Prostate gland (tissue), 2 donors: ENCODE data around the gene DDIT3. TPM values are rescaled to one million over a fixed set of nuclear protein-coding genes. Genes with fewer than 3 reads are reported as not detected.

ENCODE experiments used
- DNase-seq: peaks from one replicate; pipeline ENCODE4 v3.0.0-alpha.2; 2019; ENCODE audit warnings: low spot score
- H3K27ac ChIP-seq, 2 donors: fragments of 200-600 bp; sonication (generic); 2 replicates each; pipeline ENCODE4 v1.5.1; 2017 to 2019
- H3K27me3 ChIP-seq: fragments of 200-600 bp; sonication (generic); replicated peaks from 2 replicates; pipeline ENCODE4 v1.5.1; 2019; ENCODE audit not compliant: insufficient read depth
- H3K36me3 ChIP-seq, 2 donors: fragments of 200-600 bp; sonication (generic); 1 replicate in 1 of 2; 2 replicates in 1 of 2; pipeline versions ENCODE4 v1.5.1 to v1.8.1; 2017 to 2019
- H3K4me1 ChIP-seq: fragments of 200-600 bp; sonication (generic); replicated peaks from 2 replicates; pipeline ENCODE4 v1.5.1; 2019
- H3K4me3 ChIP-seq, 2 donors: fragments of 200-600 bp; sonication (generic); 2 replicates each; pipeline ENCODE4 v1.5.1; 2017 to 2019
- H3K9me3 ChIP-seq: fragments of 200-600 bp; sonication (generic); 2 replicates; pipeline ENCODE4 v1.5.1; 2017
- POLR2A ChIP-seq: fragments of 450-650 bp; IDR thresholded peaks from one replicate; pipeline ENCODE4 v1.6.1; 2016; ENCODE audit warnings: antibody characterized with exemption, mild to moderate bottlenecking
- POLR2AphosphoS5 ChIP-seq: sonication (generic); formaldehyde crosslinking; IDR thresholded peaks from one replicate; pipeline ENCODE4 v1.6.1; 2017; ENCODE audit warnings: antibody characterized with exemption
- WGBS: methylation state at CpG from one replicate; pipeline ENCODE4 v1.1.5; 2018; 5-methylcytosine and 5-hydroxymethylcytosine counted together
- intact Hi-C: fragments of 100-400 bp; cut with DNase I; formaldehyde crosslinking; loops from one replicate; pipeline ENCODE4 v1.14.2; 2022
- total RNA-seq, 2 donors: library from RNA; depleted of rRNA; stranded (reverse); fragments of >200 nt; gene quantifications; one replicate each; pipeline ENCODE4 v1.1.0, GENCODE V29; 2016
- TF ChIP-seq, protein P1 (sequence below), 4 experiments: fragments of 200-600 bp in 2 of 4; fragments of 450-650 bp in 2 of 4; sonication (generic) in 2 of 4; IDR thresholded peaks; 1 replicate in 3 of 4; 2 replicates in 1 of 4; pipeline ENCODE4 v1.5.1; 2016 to 2019; ENCODE audit warnings: antibody characterized with exemption in 4 of 4, mild to moderate bottlenecking in 2 of 4, moderate library complexity in 2 of 4

The DDIT3 gene
- total RNA-seq, 2 donors from 2014 or later, result 39.0 to 51.8 TPM

DNA sequence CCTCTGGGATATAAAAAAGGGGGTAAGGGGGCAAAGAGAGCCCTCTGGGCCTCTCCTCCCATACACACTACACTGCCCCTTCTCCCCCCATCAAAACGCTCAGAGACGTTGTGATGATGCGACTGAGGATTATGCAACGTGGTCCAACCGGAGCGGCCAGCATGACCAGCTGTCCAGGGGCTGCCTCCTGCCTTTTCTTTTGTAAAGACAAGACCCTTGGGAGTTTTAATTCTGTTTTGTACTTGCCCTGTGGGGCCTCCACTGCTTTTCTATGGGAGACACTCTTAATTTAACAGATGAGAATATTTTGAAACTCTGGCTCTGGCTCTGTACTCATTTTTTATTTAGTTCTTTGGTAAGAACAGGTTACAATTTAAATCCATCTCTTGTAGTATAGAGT lies 9.5 kb upstream of the DDIT3 start:
- DNase-seq, result no peak
- WGBS, result 46% methylated on average over 6 of the region's 6 CpGs
- TF ChIP-seq POLR2AphosphoS5 (peak; percentile 7), POLR2A (no peak)
- TF ChIP-seq, protein P1, sequence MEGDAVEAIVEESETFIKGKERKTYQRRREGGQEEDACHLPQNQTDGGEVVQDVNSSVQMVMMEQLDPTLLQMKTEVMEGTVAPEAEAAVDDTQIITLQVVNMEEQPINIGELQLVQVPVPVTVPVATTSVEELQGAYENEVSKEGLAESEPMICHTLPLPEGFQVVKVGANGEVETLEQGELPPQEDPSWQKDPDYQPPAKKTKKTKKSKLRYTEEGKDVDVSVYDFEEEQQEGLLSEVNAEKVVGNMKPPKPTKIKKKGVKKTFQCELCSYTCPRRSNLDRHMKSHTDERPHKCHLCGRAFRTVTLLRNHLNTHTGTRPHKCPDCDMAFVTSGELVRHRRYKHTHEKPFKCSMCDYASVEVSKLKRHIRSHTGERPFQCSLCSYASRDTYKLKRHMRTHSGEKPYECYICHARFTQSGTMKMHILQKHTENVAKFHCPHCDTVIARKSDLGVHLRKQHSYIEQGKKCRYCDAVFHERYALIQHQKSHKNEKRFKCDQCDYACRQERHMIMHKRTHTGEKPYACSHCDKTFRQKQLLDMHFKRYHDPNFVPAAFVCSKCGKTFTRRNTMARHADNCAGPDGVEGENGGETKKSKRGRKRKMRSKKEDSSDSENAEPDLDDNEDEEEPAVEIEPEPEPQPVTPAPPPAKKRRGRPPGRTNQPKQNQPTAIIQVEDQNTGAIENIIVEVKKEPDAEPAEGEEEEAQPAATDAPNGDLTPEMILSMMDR (IDR thresholded peaks at IDR 0.05), result no peak
- Histone ChIP-seq H3K36me3 (peaks cover 14 to 18% of the 10 kb centered on the region in 2 donors), H3K4me1 (peaks cover 6% of the 10 kb centered on the region), H3K27me3 (no peaks in the 10 kb centered on the region), H3K4me3 (no peak overlapping the region), H3K27ac (peak overlapping the region in 1 of 2 donors; percentile 26), H3K9me3 (no peaks in the 10 kb centered on the region)
- intact Hi-C loops, result no loop called here

DNA sequence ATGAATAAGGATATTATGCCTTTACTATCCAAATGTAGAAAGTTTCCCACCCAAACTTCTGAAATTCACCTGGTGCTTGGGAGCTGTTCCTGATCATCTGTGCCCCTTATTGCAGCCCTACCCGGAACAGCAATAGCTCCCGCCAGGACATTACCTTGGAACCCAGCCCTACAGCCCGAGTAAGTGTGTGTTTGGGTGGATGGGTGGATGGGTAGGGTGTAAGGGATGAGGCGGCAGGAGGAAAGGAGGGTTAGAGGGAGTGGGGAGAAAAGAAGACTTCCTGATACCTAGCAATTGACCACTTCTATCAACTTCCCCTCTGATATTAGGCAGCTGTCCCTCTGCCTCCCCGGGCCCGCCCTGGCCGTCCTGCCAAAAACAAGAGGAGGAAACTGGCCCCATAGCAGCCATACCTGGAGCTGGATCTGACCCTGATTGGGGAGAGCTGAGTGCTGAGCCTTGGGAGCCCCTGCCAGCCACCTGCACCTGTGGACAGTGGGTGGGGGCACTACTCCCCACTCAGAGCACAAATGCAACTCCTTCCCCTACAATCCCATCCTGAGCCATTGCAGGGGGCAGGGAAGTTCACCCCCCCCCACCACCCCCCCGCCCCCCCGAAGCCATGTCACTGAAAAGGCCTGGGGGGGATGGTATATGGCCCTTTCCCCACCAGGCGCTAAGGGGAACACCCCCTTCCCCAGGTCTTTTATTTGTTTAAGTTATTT lies 8.7 kb upstream of the DDIT3 start:
- Histone ChIP-seq H3K27me3 (no peaks in the 10 kb centered on the region), H3K4me3 (no peak overlapping the region), H3K4me1 (peaks cover 15% of the 10 kb centered on the region), H3K27ac (peak overlapping the region in 1 of 2 donors; percentile 26), H3K9me3 (no peaks in the 10 kb centered on the region), H3K36me3 (peaks cover 14 to 15% of the 10 kb centered on the region in 2 donors)
- DNase-seq, result no peak
- intact Hi-C loops, result no loop called here
- 65% methylated on average over 10 of the region's 10 CpGs for WGBS
- TF ChIP-seq POLR2AphosphoS5, result no peak
- TF ChIP-seq, protein P1 (IDR thresholded peaks at IDR 0.05), result no peak
- no peak for TF ChIP-seq POLR2A

DNA sequence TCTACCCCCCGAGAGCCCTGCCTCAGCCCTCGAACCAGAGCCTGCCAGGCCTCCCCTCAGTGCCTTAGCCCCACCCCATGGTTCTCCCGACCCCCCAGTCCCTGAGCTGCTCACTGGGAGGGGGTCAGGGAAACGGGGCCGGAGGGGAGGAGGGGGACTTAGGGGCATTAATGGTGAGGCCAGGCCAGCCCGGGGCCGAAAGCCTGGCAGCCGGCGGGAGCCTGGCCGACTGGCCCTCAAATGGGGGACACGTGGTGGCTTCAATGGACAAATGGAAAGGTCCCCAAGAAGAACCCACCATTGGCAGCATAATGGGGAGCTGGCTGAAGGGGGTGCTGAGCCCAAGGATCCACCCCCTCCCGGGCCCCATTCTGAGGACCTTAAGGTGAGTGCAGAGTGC lies 7.9 kb upstream of the DDIT3 start:
- TF ChIP-seq POLR2A (no peak), POLR2AphosphoS5 (no peak)
- TF ChIP-seq, protein P1 (IDR thresholded peaks at IDR 0.05), result no peak
- Histone ChIP-seq H3K4me1 (peaks cover 21% of the 10 kb centered on the region), H3K9me3 (no peaks in the 10 kb centered on the region), H3K27ac (no peak overlapping the region), H3K36me3 (peaks cover 13 to 14% of the 10 kb centered on the region in 2 donors), H3K27me3 (no peaks in the 10 kb centered on the region), H3K4me3 (no peak overlapping the region)
- intact Hi-C loops, result no loop called here
- WGBS, result 79% methylated on average over 12 of the region's 12 CpGs
- no peak for DNase-seq

DNA sequence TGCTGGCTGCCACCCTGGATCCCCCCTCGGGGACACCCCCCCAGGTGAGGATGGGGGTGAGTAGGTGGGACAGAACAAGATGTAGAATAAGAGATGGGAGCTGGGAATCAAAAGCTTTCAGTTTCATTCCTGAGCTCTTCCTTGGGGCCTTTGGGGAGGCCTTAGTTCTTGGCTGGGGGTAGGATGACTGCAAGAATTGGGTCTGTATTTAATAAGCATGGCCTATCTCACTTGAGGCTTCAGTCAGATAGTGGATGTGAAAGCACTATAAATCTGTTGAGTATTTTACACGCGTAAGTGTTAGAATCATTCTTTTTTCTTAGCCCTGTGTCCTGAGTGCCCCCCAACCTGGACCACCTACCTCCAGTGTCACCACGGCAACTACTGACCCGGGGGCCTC lies 6.9 kb upstream of the DDIT3 start:
- intact Hi-C loops, result no loop called here
- no peak for DNase-seq
- WGBS, result 72% methylated on average over 5 of the region's 5 CpGs
- Histone ChIP-seq H3K9me3 (no peaks in the 10 kb centered on the region), H3K27ac (no peak overlapping the region), H3K4me3 (no peak overlapping the region), H3K36me3 (peaks cover 8 to 14% of the 10 kb centered on the region in 2 donors), H3K4me1 (peaks cover 21% of the 10 kb centered on the region), H3K27me3 (no peaks in the 10 kb centered on the region)
- TF ChIP-seq, protein P1 (IDR thresholded peaks at IDR 0.05), result no peak
- no peak for TF ChIP-seq POLR2AphosphoS5
- TF ChIP-seq POLR2A, result no peak

DNA sequence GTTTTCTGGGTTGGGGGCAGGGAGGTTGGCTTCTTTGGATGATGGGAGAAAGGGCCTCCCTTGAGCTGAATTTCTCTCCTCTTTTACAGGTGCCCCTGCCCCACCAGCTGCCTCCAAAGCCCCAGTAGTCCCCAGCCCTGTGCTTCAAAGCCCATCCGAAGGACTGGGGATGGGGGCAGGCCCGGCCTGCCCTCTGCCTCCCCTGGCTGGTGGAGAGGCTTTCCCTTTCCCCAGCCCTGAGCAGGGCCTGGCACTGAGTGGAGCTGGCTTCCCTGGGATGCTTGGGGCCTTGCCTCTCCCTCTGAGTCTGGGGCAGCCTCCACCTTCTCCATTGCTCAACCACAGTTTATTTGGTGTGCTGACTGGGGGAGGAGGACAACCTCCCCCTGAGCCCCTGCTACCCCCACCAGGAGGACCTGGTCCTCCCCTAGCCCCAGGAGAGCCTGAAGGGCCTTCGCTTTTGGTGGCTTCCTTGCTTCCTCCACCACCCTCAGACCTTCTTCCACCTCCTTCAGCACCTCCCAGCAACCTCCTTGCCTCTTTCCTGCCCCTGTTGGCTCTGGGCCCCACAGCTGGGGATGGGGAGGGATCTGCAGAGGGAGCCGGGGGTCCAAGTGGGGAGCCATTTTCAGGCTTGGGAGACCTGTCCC lies 6.3 kb upstream of the DDIT3 start:
- no peak for DNase-seq
- intact Hi-C loops, result no loop called here
- WGBS, result 80% methylated on average over 4 of the region's 4 CpGs
- no peak overlapping the region for H3K4me3 ChIP-seq
- peaks cover 21% of the 10 kb centered on the region for H3K4me1 ChIP-seq
- H3K36me3 ChIP-seq, result peaks cover 8 to 14% of the 10 kb centered on the region in 2 donors
- no peak overlapping the region for H3K27ac ChIP-seq
- no peaks in the 10 kb centered on the region for H3K9me3 ChIP-seq
- no peak for TF ChIP-seq POLR2A
- no peak for TF ChIP-seq POLR2AphosphoS5
- TF ChIP-seq, protein P1 (IDR thresholded peaks at IDR 0.05), result no peak
- H3K27me3 ChIP-seq, result no peaks in the 10 kb centered on the region
